ENCODE data around the gene COX4I2. TPM values are rescaled to one million over a fixed set of nuclear protein-coding genes. Genes with fewer than 3 reads are reported as not detected.

COX4I2 gene
- total RNA-seq, 3 donors from 2014 or later: 0.63 to 0.90 (median 0.76) TPM

DNA sequence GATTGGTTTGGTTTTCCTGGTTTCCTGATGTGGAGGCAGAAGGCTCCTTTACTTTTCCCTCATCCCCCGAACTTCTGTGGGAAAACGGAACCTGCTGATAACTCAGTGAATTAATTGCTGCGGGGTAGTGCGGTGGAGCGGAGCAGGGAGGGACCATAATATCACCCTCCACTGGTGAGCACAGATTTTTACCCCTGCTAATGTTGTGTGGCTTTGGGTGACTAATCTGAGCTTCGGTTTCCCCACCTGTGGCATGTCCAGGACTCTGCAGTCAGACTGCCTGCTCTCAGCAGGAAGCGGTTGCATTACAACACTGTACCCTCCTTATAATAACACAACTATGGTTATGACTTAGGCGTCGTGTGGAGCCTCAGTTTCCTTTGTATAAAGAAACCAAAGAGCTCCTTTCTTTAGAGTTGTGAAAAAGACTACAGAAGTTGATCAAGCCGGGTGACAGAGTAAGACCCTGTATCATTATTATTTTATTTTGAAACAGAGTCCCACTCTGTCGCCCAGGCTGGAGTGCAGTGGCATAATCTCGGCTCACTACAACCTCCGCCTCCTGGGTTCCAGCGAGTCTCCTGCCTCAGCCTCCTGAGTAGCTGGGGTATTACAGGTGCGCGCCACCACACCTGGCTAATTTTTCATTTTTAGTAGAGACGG lies 34.8 kb upstream of the COX4I2 start:
- Histone ChIP-seq H3K4me1 (ENCODE audit: low read depth) (peaks cover 21% of the 10 kb centered on the region), H3K9me3 (no peaks in the 10 kb centered on the region), H3K36me3 (ENCODE audit: low read depth) (peaks cover 2% of the 10 kb centered on the region), H3K4me3 (no peak overlapping the region)
- peak in 1 of 3 donors; percentile 37 for DNase-seq
- intact Hi-C loops (cut with DNase I, micrococcal nuclease): no loop called here
- TF ChIP-seq, protein P1, sequence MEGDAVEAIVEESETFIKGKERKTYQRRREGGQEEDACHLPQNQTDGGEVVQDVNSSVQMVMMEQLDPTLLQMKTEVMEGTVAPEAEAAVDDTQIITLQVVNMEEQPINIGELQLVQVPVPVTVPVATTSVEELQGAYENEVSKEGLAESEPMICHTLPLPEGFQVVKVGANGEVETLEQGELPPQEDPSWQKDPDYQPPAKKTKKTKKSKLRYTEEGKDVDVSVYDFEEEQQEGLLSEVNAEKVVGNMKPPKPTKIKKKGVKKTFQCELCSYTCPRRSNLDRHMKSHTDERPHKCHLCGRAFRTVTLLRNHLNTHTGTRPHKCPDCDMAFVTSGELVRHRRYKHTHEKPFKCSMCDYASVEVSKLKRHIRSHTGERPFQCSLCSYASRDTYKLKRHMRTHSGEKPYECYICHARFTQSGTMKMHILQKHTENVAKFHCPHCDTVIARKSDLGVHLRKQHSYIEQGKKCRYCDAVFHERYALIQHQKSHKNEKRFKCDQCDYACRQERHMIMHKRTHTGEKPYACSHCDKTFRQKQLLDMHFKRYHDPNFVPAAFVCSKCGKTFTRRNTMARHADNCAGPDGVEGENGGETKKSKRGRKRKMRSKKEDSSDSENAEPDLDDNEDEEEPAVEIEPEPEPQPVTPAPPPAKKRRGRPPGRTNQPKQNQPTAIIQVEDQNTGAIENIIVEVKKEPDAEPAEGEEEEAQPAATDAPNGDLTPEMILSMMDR (IDR thresholded peaks at IDR 0.05): no peak
- ATAC-seq: no peak

DNA sequence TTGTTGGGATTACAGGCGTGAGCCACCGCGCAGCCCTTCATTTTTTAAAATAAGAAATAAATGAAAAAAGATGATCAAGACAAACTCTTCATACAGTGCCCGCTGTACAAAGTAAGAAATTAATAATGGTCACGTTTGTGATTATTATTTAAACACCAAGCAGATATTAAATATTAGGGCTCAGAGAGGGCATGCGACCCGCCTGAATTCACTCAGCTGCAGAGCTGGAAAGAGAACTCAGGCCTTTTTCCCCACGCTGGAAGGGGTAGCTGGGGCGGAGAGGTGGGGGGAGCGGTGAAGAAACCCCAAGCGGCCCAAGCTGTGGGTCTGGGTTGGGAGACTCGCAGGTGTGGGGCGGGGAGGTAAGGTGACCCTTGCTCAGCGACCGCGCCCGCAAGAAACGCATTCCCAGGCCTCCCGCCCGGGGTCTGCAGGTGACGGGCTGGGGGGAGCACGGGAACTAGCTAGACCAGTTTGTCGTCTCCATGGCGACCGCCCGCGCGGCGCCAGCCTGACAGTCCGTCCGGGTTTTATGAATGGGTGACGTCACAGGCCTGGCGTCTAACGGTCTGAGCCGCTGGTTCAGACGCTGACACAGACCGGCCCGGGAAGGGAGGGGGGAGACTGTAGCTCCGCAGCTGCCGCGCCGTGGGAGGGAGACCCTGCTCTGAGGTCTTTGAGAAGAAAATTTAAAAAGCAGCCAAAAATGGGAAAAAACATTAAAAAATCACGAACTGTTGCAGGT lies 33.7 kb upstream of the COX4I2 start:
- no peak overlapping the region for H3K4me3 ChIP-seq
- DNase-seq (peak; percentile 95 to 99 (median 97)), ATAC-seq (peak; percentile 62)
- peaks cover 2% of the 10 kb centered on the region for H3K36me3 ChIP-seq (ENCODE audit: low read depth)
- intact Hi-C loops (cut with DNase I, micrococcal nuclease): no loop called here
- H3K4me1 ChIP-seq (ENCODE audit: low read depth): peaks cover 27% of the 10 kb centered on the region
- TF ChIP-seq, protein P1 (IDR thresholded peaks at IDR 0.05): no peak
- no peaks in the 10 kb centered on the region for H3K9me3 ChIP-seq

DNA sequence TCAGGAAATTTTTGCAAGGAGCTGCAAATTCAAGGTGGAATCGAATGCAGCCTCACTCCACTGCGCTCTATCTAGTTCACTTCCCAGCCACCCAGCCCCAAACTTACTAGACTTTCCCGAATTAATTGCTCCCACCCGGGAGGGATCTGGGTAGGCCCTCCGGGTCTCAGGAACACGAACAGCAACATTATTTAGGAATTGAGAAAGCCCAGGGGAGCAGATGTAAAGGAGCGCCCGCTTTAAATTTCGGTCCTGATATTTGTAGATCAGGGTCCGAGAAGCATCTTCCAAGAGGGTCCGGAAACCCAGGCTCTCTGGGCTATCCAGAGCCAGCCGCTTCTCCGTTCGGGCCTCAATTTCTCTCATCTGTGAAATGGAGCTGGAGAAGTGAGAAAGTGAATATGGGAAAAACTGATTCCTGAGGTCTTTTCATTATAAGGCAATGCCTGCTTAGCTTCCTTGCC lies 33.1 kb upstream of the COX4I2 start:
- intact Hi-C loops (cut with DNase I, micrococcal nuclease): no loop called here

DNA sequence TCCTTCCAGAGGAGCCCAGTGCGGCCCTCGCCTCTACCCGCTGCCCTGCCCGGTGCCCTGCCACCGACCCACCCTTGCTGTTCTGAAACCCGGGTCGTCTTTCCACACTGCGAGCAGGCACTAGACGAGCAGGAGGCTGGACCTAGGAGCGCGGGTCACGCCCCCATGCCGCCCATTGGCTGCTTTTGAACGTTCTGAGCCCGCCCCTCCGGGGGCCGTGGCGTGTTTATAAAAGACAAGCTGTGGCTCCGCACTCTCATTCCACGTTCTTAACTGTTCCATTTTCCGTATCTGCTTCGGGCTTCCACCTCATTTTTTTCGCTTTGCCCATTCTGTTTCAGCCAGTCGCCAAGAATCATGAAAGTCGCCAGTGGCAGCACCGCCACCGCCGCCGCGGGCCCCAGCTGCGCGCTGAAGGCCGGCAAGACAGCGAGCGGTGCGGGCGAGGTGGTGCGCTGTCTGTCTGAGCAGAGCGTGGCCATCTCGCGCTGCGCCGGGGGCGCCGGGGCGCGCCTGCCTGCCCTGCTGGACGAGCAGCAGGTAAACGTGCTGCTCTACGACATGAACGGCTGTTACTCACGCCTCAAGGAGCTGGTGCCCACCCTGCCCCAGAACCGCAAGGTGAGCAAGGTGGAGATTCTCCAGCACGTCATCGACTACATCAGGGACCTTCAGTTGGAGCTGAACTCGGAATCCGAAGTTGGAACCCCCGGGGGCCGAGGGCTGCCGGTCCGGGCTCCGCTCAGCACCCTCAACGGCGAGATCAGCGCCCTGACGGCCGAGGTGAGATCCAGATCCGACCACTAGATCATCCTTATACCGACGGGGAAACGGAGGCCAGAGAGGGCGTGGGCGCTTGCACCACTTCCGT lies 32.4 kb upstream of the COX4I2 start, which contains the start of gene ID1:
Gene ID1 (plus strand): TSS at position 259 of the 871 bp plus-strand sequence. CDS start 99 bp downstream, at position 358.
- TF ChIP-seq, protein P1 (IDR thresholded peaks at IDR 0.05): no peak
- Histone ChIP-seq H3K9me3 (no peaks in the 10 kb centered on the region), H3K36me3 (ENCODE audit: low read depth) (peaks cover 2% of the 10 kb centered on the region), H3K4me1 (ENCODE audit: low read depth) (peaks cover 39% of the 10 kb centered on the region), H3K4me3 (peak within 1 kb of the TSS; percentile 60)
- intact Hi-C loops (cut with DNase I, micrococcal nuclease): no loop called here
- peak; percentile 95 to 98 (median 96) for DNase-seq
- ATAC-seq: peak; percentile 78

More for the DNA sequence above, 33.1 kb upstream of the COX4I2 start:
- Histone ChIP-seq H3K9me3 (no peaks in the 10 kb centered on the region), H3K4me1 (ENCODE audit: low read depth) (peaks cover 33% of the 10 kb centered on the region), H3K36me3 (ENCODE audit: low read depth) (peaks cover 2% of the 10 kb centered on the region), H3K4me3 (peak overlapping the region; percentile 60)
- TF ChIP-seq, protein P1 (IDR thresholded peaks at IDR 0.05): no peak
- DNase-seq (peak in 1 of 3 donors; percentile 35), ATAC-seq (no peak)

Data from mucosa of descending colon (tissue), 3 donors.